K562 (cell line): ENCODE results near the gene B4GALNT2. TPM values are rescaled to one million over a fixed set of nuclear protein-coding genes. Genes with fewer than 3 reads are reported as not detected.

Experiments used
- ETS2 ChIP-seq: IDR thresholded peaks from 2 replicates; pipeline ENCODE4 v1.6.1; 2016; ENCODE audit warnings: borderline replicate concordance, missing genetic modification characterization, mild to moderate bottlenecking, moderate library complexity, missing compliant biosample characterization; ENCODE audit not compliant: poor library complexity, severe bottlenecking
- LEF1 ChIP-seq: fragments of 450-650 bp; IDR thresholded peaks from 2 replicates; pipeline ENCODE4 v1.6.1; 2016; ENCODE audit warnings: mild to moderate bottlenecking
- MEF2D ChIP-seq: conservative IDR thresholded peaks from 2 replicates; pipeline ENCODE4 v1.6.1; 2016; ENCODE audit warnings: low read depth, missing genetic modification characterization, missing compliant biosample characterization
- SMAD4 ChIP-seq: fragments of 250-450 bp; sonication (Bioruptor Pico); conservative IDR thresholded peaks from 2 replicates; pipeline ENCODE4 v1.8.0; 2021; ENCODE audit warnings: inconsistent platforms, mild to moderate bottlenecking, moderate library complexity
- SMARCB1 ChIP-seq: IDR thresholded peaks from 2 replicates; pipeline ENCODE4 v1.6.1; 2011; ENCODE audit warnings: improper control_type of control experiment, low read depth; ENCODE audit not compliant: insufficient read length
- ZKSCAN3 ChIP-seq: fragments of 250-450 bp; sonication (Bioruptor Pico); IDR thresholded peaks from 2 replicates; pipeline ENCODE4 v1.4.0; 2020
- ZNF232 ChIP-seq: sonication (generic); formaldehyde crosslinking; IDR thresholded peaks from 2 replicates; pipeline ENCODE4 v1.8.0; 2022; ENCODE audit warnings: mild to moderate bottlenecking, missing genetic modification reagents
- ZNF354B ChIP-seq: fragments of 250-450 bp; sonication (Bioruptor Pico); IDR thresholded peaks from 2 replicates; pipeline ENCODE4 v1.4.0; 2020
- ZNF436 ChIP-seq: fragments of 250-450, 450-650 bp; sonication (Bioruptor Pico); formaldehyde crosslinking; IDR thresholded peaks from 2 replicates; pipeline ENCODE4 v1.7.0; 2020; ENCODE audit warnings: mild to moderate bottlenecking
- ZNF77 ChIP-seq: fragments of 250-450 bp; sonication (Bioruptor Pico); IDR thresholded peaks from 2 replicates; pipeline ENCODE4 v1.5.0; 2020
- ZZZ3 ChIP-seq: fragments of 450-650 bp; IDR thresholded peaks from 2 replicates; pipeline ENCODE4 v1.6.1; 2016; ENCODE audit warnings: antibody characterized with exemption, mild to moderate bottlenecking, moderate library complexity
- polyA plus RNA-seq, 8 experiments: library from polyadenylated mRNA; depleted of rRNA in 4 of 8; stranded (reverse) in 5 of 8; unstranded in 3 of 8; fragments of >200 nt; fragmentation: Nextera tagmentation in 2 of 8; fragmentation: Illumina TruSeq in 1 of 8; extraction: Ambion mirVana in 2 of 8; extraction: Trizol in 1 of 8; gene quantifications; 2 replicates each; pipeline versions ENCODE4 v1.2.1 to v1.2.3, GENCODE V29; 2011 to 2014; ENCODE audit warnings: inconsistent platforms in 1 of 8, missing spikeins in 1 of 8
- total RNA-seq, 7 experiments: library from RNA; depleted of rRNA in 6 of 7; stranded (reverse); fragments of >200 nt in 6 of 7; fragmentation: Illumina TruSeq in 2 of 7; extraction: Trizol in 2 of 7; gene quantifications; 2 replicates each; pipeline versions ENCODE4 v1.2.1 to v1.2.3, GENCODE V29; 2011 to 2021; ENCODE audit warnings: low replicate concordance in 1 of 7
- TF ChIP-seq, protein P1 (sequence below): fragments of 450-650 bp; IDR thresholded peaks from 2 replicates; pipeline ENCODE4 v1.6.1; 2017; ENCODE audit warnings: mild to moderate bottlenecking, moderate library complexity
- TF ChIP-seq, protein P2 (sequence below): fragments of 450-650 bp; formaldehyde crosslinking; IDR thresholded peaks from 2 replicates; pipeline ENCODE4 v1.4.0; 2022; ENCODE audit warnings: mild to moderate bottlenecking, moderate library complexity
- TF ChIP-seq, protein P3 (sequence below): fragments of 250-450 bp; sonication (Bioruptor Pico); IDR thresholded peaks from 2 replicates; pipeline ENCODE4 v1.8.0; 2022; ENCODE audit warnings: inconsistent platforms, mild to moderate bottlenecking, moderate library complexity, borderline replicate concordance
- TF ChIP-seq, protein P4 (sequence below), 2 experiments: fragments of 450-650 bp; formaldehyde crosslinking in 1 of 2; IDR thresholded peaks; 2 replicates each; pipeline versions ENCODE4 v1.4.0 to v1.6.1; 2014 to 2020; ENCODE audit warnings: mild to moderate bottlenecking in 2 of 2, borderline replicate concordance in 1 of 2, low read depth in 1 of 2
- TF ChIP-seq, protein P5 (sequence below): fragments of 250-450 bp; sonication (Bioruptor Pico); IDR thresholded peaks from 2 replicates; pipeline ENCODE4 v1.5.0; 2020; ENCODE audit warnings: mild to moderate bottlenecking

The B4GALNT2 gene
- total and polyA plus RNA-seq, 9 of the 15 experiments (the other 6 are each of a cell fraction or from before 2014, with no cell fraction given) = not detected

DNA sequence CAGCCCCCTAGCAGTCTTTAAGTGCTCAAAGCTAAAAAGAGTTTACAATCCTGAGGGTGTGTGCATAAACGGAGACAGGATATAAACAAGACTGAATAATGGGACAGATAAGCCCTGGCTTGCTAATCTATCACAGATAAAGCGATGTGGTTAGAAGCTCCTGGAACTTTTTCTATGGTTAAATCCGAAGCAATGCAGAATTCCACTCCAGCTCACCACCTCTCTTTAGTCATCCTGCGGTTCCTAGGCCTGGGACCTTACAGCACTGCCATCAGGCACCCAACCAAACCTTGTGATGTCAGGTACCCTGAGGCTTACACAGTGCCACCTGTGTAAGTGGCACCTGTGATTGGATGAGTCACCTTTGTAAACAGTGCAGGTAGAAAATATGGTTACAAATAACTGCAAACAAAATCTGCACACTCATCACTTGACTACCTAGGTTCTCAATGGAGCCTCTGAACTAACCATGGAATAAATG lies 31.5 kb upstream of the B4GALNT2 start (continued):
- TF ChIP-seq, protein P1, sequence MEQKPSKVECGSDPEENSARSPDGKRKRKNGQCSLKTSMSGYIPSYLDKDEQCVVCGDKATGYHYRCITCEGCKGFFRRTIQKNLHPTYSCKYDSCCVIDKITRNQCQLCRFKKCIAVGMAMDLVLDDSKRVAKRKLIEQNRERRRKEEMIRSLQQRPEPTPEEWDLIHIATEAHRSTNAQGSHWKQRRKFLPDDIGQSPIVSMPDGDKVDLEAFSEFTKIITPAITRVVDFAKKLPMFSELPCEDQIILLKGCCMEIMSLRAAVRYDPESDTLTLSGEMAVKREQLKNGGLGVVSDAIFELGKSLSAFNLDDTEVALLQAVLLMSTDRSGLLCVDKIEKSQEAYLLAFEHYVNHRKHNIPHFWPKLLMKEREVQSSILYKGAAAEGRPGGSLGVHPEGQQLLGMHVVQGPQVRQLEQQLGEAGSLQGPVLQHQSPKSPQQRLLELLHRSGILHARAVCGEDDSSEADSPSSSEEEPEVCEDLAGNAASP = no peak
- TF ChIP-seq ZKSCAN3 (no peak), SMAD4 (CRISPR knock-in tag) (0 out of 2 replicates have a peak, but pooled peaks have one; percentile 52), SMARCB1 (no peak), ZNF436 (CRISPR knock-in tag) (no peak), ZNF232 (CRISPR knock-in tag) (no peak), ZNF354B (CRISPR knock-in tag) (no peak), MEF2D (tag) (no peak), LEF1 (no peak), ZZZ3 (no peak), ZNF77 (CRISPR knock-in tag) (no peak), ETS2 (tag) (no peak)
- TF ChIP-seq, protein P2, sequence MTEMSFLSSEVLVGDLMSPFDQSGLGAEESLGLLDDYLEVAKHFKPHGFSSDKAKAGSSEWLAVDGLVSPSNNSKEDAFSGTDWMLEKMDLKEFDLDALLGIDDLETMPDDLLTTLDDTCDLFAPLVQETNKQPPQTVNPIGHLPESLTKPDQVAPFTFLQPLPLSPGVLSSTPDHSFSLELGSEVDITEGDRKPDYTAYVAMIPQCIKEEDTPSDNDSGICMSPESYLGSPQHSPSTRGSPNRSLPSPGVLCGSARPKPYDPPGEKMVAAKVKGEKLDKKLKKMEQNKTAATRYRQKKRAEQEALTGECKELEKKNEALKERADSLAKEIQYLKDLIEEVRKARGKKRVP (CRISPR knock-in tag) = no peak
- TF ChIP-seq, protein P3, sequence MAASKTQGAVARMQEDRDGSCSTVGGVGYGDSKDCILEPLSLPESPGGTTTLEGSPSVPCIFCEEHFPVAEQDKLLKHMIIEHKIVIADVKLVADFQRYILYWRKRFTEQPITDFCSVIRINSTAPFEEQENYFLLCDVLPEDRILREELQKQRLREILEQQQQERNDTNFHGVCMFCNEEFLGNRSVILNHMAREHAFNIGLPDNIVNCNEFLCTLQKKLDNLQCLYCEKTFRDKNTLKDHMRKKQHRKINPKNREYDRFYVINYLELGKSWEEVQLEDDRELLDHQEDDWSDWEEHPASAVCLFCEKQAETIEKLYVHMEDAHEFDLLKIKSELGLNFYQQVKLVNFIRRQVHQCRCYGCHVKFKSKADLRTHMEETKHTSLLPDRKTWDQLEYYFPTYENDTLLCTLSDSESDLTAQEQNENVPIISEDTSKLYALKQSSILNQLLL = no peak
- TF ChIP-seq, protein P4, sequence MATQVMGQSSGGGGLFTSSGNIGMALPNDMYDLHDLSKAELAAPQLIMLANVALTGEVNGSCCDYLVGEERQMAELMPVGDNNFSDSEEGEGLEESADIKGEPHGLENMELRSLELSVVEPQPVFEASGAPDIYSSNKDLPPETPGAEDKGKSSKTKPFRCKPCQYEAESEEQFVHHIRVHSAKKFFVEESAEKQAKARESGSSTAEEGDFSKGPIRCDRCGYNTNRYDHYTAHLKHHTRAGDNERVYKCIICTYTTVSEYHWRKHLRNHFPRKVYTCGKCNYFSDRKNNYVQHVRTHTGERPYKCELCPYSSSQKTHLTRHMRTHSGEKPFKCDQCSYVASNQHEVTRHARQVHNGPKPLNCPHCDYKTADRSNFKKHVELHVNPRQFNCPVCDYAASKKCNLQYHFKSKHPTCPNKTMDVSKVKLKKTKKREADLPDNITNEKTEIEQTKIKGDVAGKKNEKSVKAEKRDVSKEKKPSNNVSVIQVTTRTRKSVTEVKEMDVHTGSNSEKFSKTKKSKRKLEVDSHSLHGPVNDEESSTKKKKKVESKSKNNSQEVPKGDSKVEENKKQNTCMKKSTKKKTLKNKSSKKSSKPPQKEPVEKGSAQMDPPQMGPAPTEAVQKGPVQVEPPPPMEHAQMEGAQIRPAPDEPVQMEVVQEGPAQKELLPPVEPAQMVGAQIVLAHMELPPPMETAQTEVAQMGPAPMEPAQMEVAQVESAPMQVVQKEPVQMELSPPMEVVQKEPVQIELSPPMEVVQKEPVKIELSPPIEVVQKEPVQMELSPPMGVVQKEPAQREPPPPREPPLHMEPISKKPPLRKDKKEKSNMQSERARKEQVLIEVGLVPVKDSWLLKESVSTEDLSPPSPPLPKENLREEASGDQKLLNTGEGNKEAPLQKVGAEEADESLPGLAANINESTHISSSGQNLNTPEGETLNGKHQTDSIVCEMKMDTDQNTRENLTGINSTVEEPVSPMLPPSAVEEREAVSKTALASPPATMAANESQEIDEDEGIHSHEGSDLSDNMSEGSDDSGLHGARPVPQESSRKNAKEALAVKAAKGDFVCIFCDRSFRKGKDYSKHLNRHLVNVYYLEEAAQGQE (IDR thresholded peaks at IDR 0.05; ENCODE audit: borderline replicate concordance) = peak; percentile 58; the same call in 1 of the 2 replicates
- TF ChIP-seq, protein P4 (CRISPR knock-in tag; IDR thresholded peaks at IDR 0.05; ENCODE audit: low read depth) = no peak
- TF ChIP-seq, protein P5, sequence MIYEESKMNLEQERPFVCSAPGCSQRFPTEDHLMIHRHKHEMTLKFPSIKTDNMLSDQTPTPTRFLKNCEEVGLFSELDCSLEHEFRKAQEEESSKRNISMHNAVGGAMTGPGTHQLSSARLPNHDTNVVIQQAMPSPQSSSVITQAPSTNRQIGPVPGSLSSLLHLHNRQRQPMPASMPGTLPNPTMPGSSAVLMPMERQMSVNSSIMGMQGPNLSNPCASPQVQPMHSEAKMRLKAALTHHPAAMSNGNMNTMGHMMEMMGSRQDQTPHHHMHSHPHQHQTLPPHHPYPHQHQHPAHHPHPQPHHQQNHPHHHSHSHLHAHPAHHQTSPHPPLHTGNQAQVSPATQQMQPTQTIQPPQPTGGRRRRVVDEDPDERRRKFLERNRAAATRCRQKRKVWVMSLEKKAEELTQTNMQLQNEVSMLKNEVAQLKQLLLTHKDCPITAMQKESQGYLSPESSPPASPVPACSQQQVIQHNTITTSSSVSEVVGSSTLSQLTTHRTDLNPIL (CRISPR knock-in tag) = no peak
